HepG2 (cell line): Measurements from ENCODE around the gene CHRNB1. TPM values are rescaled to one million over a fixed set of nuclear protein-coding genes. Genes with fewer than 3 reads are reported as not detected.
A peak's percentile ranks its signal among the peaks of the same experiment; 100 is the strongest.

Source experiments
- ADNP ChIP-seq: sonication (generic); formaldehyde crosslinking; IDR thresholded peaks from 2 replicates; pipeline ENCODE4 v1.4.0; 2020; ENCODE audit warnings: missing genetic modification reagents
- AGO2 ChIP-seq: fragments of 200-400 bp; formaldehyde crosslinking; optimal IDR thresholded peaks from 2 replicates; pipeline ENCODE3; 2017; ENCODE audit warnings: mild to moderate bottlenecking, low read depth, low read length, moderate library complexity
- BHLHE40 ChIP-seq: IDR thresholded peaks from 2 replicates; pipeline ENCODE4 v1.6.1; 2011; ENCODE audit warnings: low read length, improper control_type of control experiment
- DPF2 ChIP-seq: sonication (generic); formaldehyde crosslinking; IDR thresholded peaks from 2 replicates; pipeline ENCODE4 v1.4.0; 2020; ENCODE audit warnings: mild to moderate bottlenecking, low read depth, missing genetic modification reagents, borderline replicate concordance
- GATAD2A ChIP-seq: IDR thresholded peaks from 2 replicates; pipeline ENCODE4 v1.6.1; 2016
- KDM6A ChIP-seq: IDR thresholded peaks from 2 replicates; pipeline ENCODE4 v1.6.1; 2016; ENCODE audit warnings: low read depth
- MEIS1 ChIP-seq: sonication (generic); formaldehyde crosslinking; IDR thresholded peaks from 2 replicates; pipeline ENCODE4 v1.9.0; 2021; ENCODE audit warnings: mild to moderate bottlenecking, missing genetic modification reagents, moderate library complexity, borderline replicate concordance
- MLLT10 ChIP-seq: sonication (generic); formaldehyde crosslinking; IDR thresholded peaks from 2 replicates; pipeline ENCODE4 v1.4.0; 2020; ENCODE audit warnings: missing genetic modification reagents
- MYC ChIP-seq: sonication (generic); formaldehyde crosslinking; IDR thresholded peaks from 2 replicates; pipeline ENCODE4 v1.9.0; 2021; ENCODE audit warnings: missing genetic modification reagents, borderline replicate concordance
- TBX3 ChIP-seq: fragments of 450-650 bp; IDR thresholded peaks from 2 replicates; pipeline ENCODE4 v1.6.1; 2017; ENCODE audit warnings: antibody characterized with exemption, mild to moderate bottlenecking, inconsistent platforms, borderline replicate concordance
- ZBTB3 ChIP-seq: sonication (generic); formaldehyde crosslinking; IDR thresholded peaks from 2 replicates; pipeline ENCODE4 v1.4.0; 2020; ENCODE audit warnings: low read depth, mild to moderate bottlenecking, moderate library complexity, missing genetic modification reagents, borderline replicate concordance
- ZFP90 ChIP-seq: sonication (generic); formaldehyde crosslinking; IDR thresholded peaks from 2 replicates; pipeline ENCODE4 v1.8.0; 2022; ENCODE audit warnings: missing genetic modification reagents, mild to moderate bottlenecking, inconsistent platforms, borderline replicate concordance
- ZKSCAN1 ChIP-seq: fragments of 150-350 bp; IDR thresholded peaks from 2 replicates; pipeline ENCODE4 v1.6.1; 2014; ENCODE audit warnings: low read length
- ZNF329 ChIP-seq: sonication (generic); formaldehyde crosslinking; IDR thresholded peaks from 2 replicates; pipeline ENCODE4 v1.9.0; 2021; ENCODE audit warnings: low read depth, mild to moderate bottlenecking, missing genetic modification reagents
- ZNF564 ChIP-seq: sonication (generic); formaldehyde crosslinking; IDR thresholded peaks from 2 replicates; pipeline ENCODE4 v1.8.1; 2023; ENCODE audit warnings: mild to moderate bottlenecking, missing genetic modification reagents
- ZNF782 ChIP-seq: sonication (generic); formaldehyde crosslinking; IDR thresholded peaks from 2 replicates; pipeline ENCODE4 v1.4.0; 2020; ENCODE audit warnings: missing genetic modification reagents, mild to moderate bottlenecking, borderline replicate concordance
- polyA plus RNA-seq, 8 experiments: library from polyadenylated mRNA; depleted of rRNA in 3 of 8; stranded (reverse) in 7 of 8; unstranded in 1 of 8; fragments of >200 nt; fragmentation: Illumina TruSeq in 4 of 8; extraction: Trizol in 4 of 8; gene quantifications; 2 replicates each; pipeline versions ENCODE4 v1.2.1 to v1.2.3, GENCODE V29; 2011 to 2016; ENCODE audit warnings: low read depth in 4 of 8, missing spikeins in 1 of 8, mixed read lengths in 1 of 8; ENCODE audit not compliant: insufficient read depth in 1 of 8
- total RNA-seq, 5 experiments: library from RNA; depleted of rRNA; stranded (reverse); fragments of >200 nt; fragmentation: Illumina TruSeq; extraction: Trizol; gene quantifications; 2 replicates each; pipeline ENCODE4 v1.2.3, GENCODE V29; 2016; ENCODE audit warnings: low read depth in 1 of 5
- TF ChIP-seq, protein P1 (sequence below): sonication (generic); formaldehyde crosslinking; IDR thresholded peaks from 2 replicates; pipeline ENCODE4 v1.4.0; 2020; ENCODE audit warnings: missing genetic modification reagents, low read depth, mild to moderate bottlenecking, borderline replicate concordance
- TF ChIP-seq, protein P2 (sequence below): sonication (generic); formaldehyde crosslinking; IDR thresholded peaks from 2 replicates; pipeline ENCODE4 v1.4.0; 2020; ENCODE audit warnings: missing genetic modification reagents, borderline replicate concordance

The CHRNB1 gene
- total and polyA plus RNA-seq, 2 of the 13 experiments (the other 11 are each of a cell fraction or from before 2014, with no cell fraction given) = 5.4 to 33.7 TPM

- TF ChIP-seq ZFP90 (CRISPR knock-in tag) = no peak
- no peak for TF ChIP-seq DPF2 (CRISPR knock-in tag)
- TF ChIP-seq, protein P1, sequence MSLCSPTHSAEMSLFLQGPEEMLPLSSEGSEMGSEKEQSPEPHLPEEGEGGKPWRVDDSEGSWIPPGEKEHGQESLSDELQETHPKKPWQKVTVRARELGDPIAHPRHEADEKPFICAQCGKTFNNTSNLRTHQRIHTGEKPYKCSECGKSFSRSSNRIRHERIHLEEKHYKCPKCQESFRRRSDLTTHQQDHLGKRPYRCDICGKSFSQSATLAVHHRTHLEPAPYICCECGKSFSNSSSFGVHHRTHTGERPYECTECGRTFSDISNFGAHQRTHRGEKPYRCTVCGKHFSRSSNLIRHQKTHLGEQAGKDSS (CRISPR knock-in tag) = no peak
- no peak for TF ChIP-seq ZBTB3 (CRISPR knock-in tag)
- TF ChIP-seq TBX3 = no peak
- TF ChIP-seq BHLHE40 = no peak
- no peak for TF ChIP-seq ADNP
- no peak for TF ChIP-seq KDM6A (CRISPR knock-in tag)
- TF ChIP-seq AGO2 = peak; percentile 55
- no peak for TF ChIP-seq ZNF564
- no peak for TF ChIP-seq ZKSCAN1
- TF ChIP-seq ZNF329 (CRISPR knock-in tag) = no peak
- TF ChIP-seq ZNF782 (CRISPR knock-in tag) = no peak
- TF ChIP-seq GATAD2A (CRISPR knock-in tag) = no peak
- TF ChIP-seq MYC = no peak
- no peak for TF ChIP-seq MEIS1 (CRISPR knock-in tag)
- TF ChIP-seq, protein P2, sequence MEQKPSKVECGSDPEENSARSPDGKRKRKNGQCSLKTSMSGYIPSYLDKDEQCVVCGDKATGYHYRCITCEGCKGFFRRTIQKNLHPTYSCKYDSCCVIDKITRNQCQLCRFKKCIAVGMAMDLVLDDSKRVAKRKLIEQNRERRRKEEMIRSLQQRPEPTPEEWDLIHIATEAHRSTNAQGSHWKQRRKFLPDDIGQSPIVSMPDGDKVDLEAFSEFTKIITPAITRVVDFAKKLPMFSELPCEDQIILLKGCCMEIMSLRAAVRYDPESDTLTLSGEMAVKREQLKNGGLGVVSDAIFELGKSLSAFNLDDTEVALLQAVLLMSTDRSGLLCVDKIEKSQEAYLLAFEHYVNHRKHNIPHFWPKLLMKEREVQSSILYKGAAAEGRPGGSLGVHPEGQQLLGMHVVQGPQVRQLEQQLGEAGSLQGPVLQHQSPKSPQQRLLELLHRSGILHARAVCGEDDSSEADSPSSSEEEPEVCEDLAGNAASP = no peak
- TF ChIP-seq MLLT10 = no peak
- TF ChIP-seq, all 625 proteins: peak for 9
These were observed 58.1 kb downstream of the CHRNB1 start (continued) for GRCh38 chr17:7502987-7503386.
